Body of pancreas (tissue), 4 donors: ENCODE data around the gene ZGPAT. TPM values are rescaled to one million over a fixed set of nuclear protein-coding genes. Genes with fewer than 3 reads are reported as not detected.

Experiments used
- ATAC-seq: fragments of 150-250 bp; one replicate; pipeline ENCODE4 v1.9.1; 2016
- DNase-seq, 4 donors: peaks; one replicate each; pipeline ENCODE4 v3.0.0-alpha.2; 2019
- H3K27ac ChIP-seq, 4 donors: fragments of 200-600 bp; sonication (generic); 1 replicate in 3 of 4; 2 replicates in 1 of 4; pipeline versions ENCODE4 v1.5.1 to v1.6.1; 2016 to 2019; ENCODE audit warnings: mild to moderate bottlenecking in 1 of 4, mixed read lengths in 1 of 4, moderate library complexity in 1 of 4
- H3K27me3 ChIP-seq, 2 donors: fragments of 200-600 bp; sonication (generic); one replicate each; pipeline ENCODE4 v1.6.0; 2016; ENCODE audit warnings: mild to moderate bottlenecking in 1 of 2
- H3K36me3 ChIP-seq, 2 donors: fragments of 200-600 bp; sonication (generic); replicated peaks in 1 of 2; 2 replicates each; pipeline ENCODE4 v1.5.1; 2016; ENCODE audit warnings: low read depth in 2 of 2; ENCODE audit not compliant: insufficient read depth in 1 of 2
- H3K4me1 ChIP-seq: fragments of 200-600 bp; sonication (generic); one replicate; pipeline ENCODE4 v1.6.0; 2016
- H3K4me3 ChIP-seq, 2 donors: fragments of 200-600 bp; sonication (generic); 1 replicate in 1 of 2; 2 replicates in 1 of 2; pipeline ENCODE4 v1.5.1; 2016 to 2019
- H3K9me3 ChIP-seq, 3 donors: fragments of 200-600 bp; sonication (generic); 1 replicate in 2 of 3; 2 replicates in 1 of 3; pipeline ENCODE4 v1.5.1; 2016
- CTCF ChIP-seq, 7 experiments: fragments of 450-650 bp in 4 of 7; fragments of 200-600 bp in 3 of 7; sonication (generic) in 3 of 7; IDR thresholded peaks; one replicate each; pipeline ENCODE4 v1.5.1; 2016 to 2019; ENCODE audit warnings: antibody characterized with exemption in 7 of 7
- POLR2A ChIP-seq, 3 donors: fragments of 450-650 bp; IDR thresholded peaks; one replicate each; pipeline ENCODE4 v1.6.1; 2016; ENCODE audit warnings: antibody characterized with exemption in 3 of 3, mild to moderate bottlenecking in 2 of 3
- WGBS, 2 donors: methylation state at CpG; one replicate each; pipeline ENCODE4 v1.1.5; 2017; 5-methylcytosine and 5-hydroxymethylcytosine counted together
- intact Hi-C: fragments of 100-400 bp; cut with DNase I; formaldehyde crosslinking; loops from one replicate; pipeline ENCODE4 v1.15.1; 2023
- total RNA-seq, 2 donors: library from RNA; depleted of rRNA; stranded (reverse); fragments of >200 nt; gene quantifications; one replicate each; pipeline ENCODE4 v1.1.0, GENCODE V29; 2016

Gene ZGPAT
- total RNA-seq, 2 donors from 2014 or later: 16.6 to 53.1 TPM

- H3K4me3 ChIP-seq: no peak overlapping the region
- H3K27me3 ChIP-seq: no peaks in the 10 kb centered on the region
- WGBS, 2 donors: 60 to 65% methylated on average over 5 of the region's 5 CpGs
- H3K27ac ChIP-seq: no peak overlapping the region
- intact Hi-C loops: loop anchor here (10.0 kb wide), 1 partner anchor 77 kb away; the partner anchor contains the start of genes RTEL1 and STMN3
- no peak for DNase-seq
- no peak for ATAC-seq
- no peaks in the 10 kb centered on the region for H3K9me3 ChIP-seq
- TF ChIP-seq POLR2A (IDR thresholded peaks at IDR 0.05): no peak
- TF ChIP-seq CTCF (IDR thresholded peaks at IDR 0.05): no peak
- peaks cover 11% of the 10 kb centered on the region for H3K4me1 ChIP-seq
- H3K36me3 ChIP-seq: peaks cover 0 to 8% of the 10 kb centered on the region in 2 donors
Observed at GRCh38 chr20:63731410-63731809, 23.6 kb downstream of the ZGPAT start.

- no peaks in the 10 kb centered on the region for H3K9me3 ChIP-seq
- intact Hi-C loops: loop anchor here (10.0 kb wide), 1 partner anchor 78 kb away; the partner anchor contains the start of genes RTEL1 and STMN3
- H3K36me3 ChIP-seq: peaks cover 0 to 8% of the 10 kb centered on the region in 2 donors
- TF ChIP-seq CTCF (IDR thresholded peaks at IDR 0.05) (peak in 1 of 7 experiments; percentile 52), POLR2A (IDR thresholded peaks at IDR 0.05) (no peak)
- ATAC-seq: no peak
- H3K4me3 ChIP-seq: no peak overlapping the region
- no peaks in the 10 kb centered on the region for H3K27me3 ChIP-seq
- no peak for DNase-seq
- 85 to 89% methylated on average over 38 of the region's 38 CpGs for WGBS, 2 donors
- H3K27ac ChIP-seq: no peak overlapping the region
- peaks cover 17% of the 10 kb centered on the region for H3K4me1 ChIP-seq
Observed at GRCh38 chr20:63732118-63733095, 24.6 kb downstream of the ZGPAT start.

GRCh38 chr20:63733117-63733516, 25.3 kb downstream of the ZGPAT start:
- Histone ChIP-seq H3K4me3 (no peak overlapping the region), H3K9me3 (no peaks in the 10 kb centered on the region), H3K4me1 (peaks cover 19% of the 10 kb centered on the region), H3K27ac (no peak overlapping the region), H3K27me3 (no peaks in the 10 kb centered on the region), H3K36me3 (peaks cover 0 to 8% of the 10 kb centered on the region in 2 donors)
- WGBS, 2 donors: 88 to 94% methylated on average over 7 to 13 of the region's 13 CpGs
- intact Hi-C loops: loop anchor here (10.0 kb wide), 1 partner anchor 78 kb away; the partner anchor contains the start of genes RTEL1 and STMN3
- no peak for TF ChIP-seq CTCF (IDR thresholded peaks at IDR 0.05)
- no peak for TF ChIP-seq POLR2A (IDR thresholded peaks at IDR 0.05)
- DNase-seq (no peak), ATAC-seq (no peak)

GRCh38 chr20:63733579-63734081, 25.8 kb downstream of the ZGPAT start:
- intact Hi-C loops: loop anchor here (10.0 kb wide), 1 partner anchor 79 kb away; the partner anchor contains the start of genes RTEL1 and STMN3
- WGBS, 2 donors: 88 to 95% methylated on average over 9 to 17 of the region's 18 CpGs
- H3K36me3 ChIP-seq: peaks cover 0 to 8% of the 10 kb centered on the region in 2 donors
- no peak overlapping the region for H3K27ac ChIP-seq
- H3K27me3 ChIP-seq: no peaks in the 10 kb centered on the region
- no peak overlapping the region for H3K4me3 ChIP-seq
- DNase-seq (no peak), ATAC-seq (no peak)
- TF ChIP-seq CTCF (IDR thresholded peaks at IDR 0.05) (no peak), POLR2A (IDR thresholded peaks at IDR 0.05) (no peak)
- H3K9me3 ChIP-seq: no peaks in the 10 kb centered on the region
- peaks cover 19% of the 10 kb centered on the region for H3K4me1 ChIP-seq
